ENCODE measurements around the gene SCN3A. TPM values are rescaled to one million over a fixed set of nuclear protein-coding genes. Genes with fewer than 3 reads are reported as not detected.

SCN3A gene
- polyA plus RNA-seq (ENCODE audit: insufficient read length): 0.45 TPM

GRCh38 chr2:165203689-165204559 lies at the start of gene SCN3A:
Gene SCN3A (minus strand): TSS chr2:165204050. CDS start chr2:165176394, 27,656 bp downstream.
- peak; percentile 35 for DNase-seq

GRCh38 chr2:165253178-165253577 lies 49.3 kb upstream of the SCN3A start:
- no peak for DNase-seq

GRCh38 chr2:165251366-165251765 lies 47.5 kb upstream of the SCN3A start:
- DNase-seq: no peak

GRCh38 chr2:165248238-165248637 lies 44.4 kb upstream of the SCN3A start:
- no peak for DNase-seq

- DNase-seq: no peak
Observed at GRCh38 chr2:165245081-165245793, 41.4 kb upstream of the SCN3A start.

- DNase-seq: no peak
Observed at GRCh38 chr2:165240916-165241315, 37.1 kb upstream of the SCN3A start.

- DNase-seq: no peak
Observed at GRCh38 chr2:165239856-165240515, 36.1 kb upstream of the SCN3A start.

GRCh38 chr2:165239230-165239629 lies 35.4 kb upstream of the SCN3A start, which contains the start of gene SCN2A:
Gene SCN2A (plus strand): TSS chr2:165239414. CDS start chr2:165295824, 56,410 bp downstream.
- DNase-seq: peak; percentile 4

- peak; percentile 24 for DNase-seq
Observed at GRCh38 chr2:165238295-165238694, 34.4 kb upstream of the SCN3A start.

- DNase-seq: no peak
Observed at GRCh38 chr2:165237056-165237455, 33.2 kb upstream of the SCN3A start.

GRCh38 chr2:165227571-165227970 lies 23.7 kb upstream of the SCN3A start:
- DNase-seq: no peak

GRCh38 chr2:165224941-165225340 lies 21.1 kb upstream of the SCN3A start:
- no peak for DNase-seq

- no peak for DNase-seq
Observed at GRCh38 chr2:165219481-165219880, 15.6 kb upstream of the SCN3A start.

- no peak for DNase-seq
Observed at GRCh38 chr2:165214093-165214492, 10.2 kb upstream of the SCN3A start.

- DNase-seq: no peak
Observed at GRCh38 chr2:165208094-165208493, 4.2 kb upstream of the SCN3A start.

GRCh38 chr2:165205865-165206264 lies 2.0 kb upstream of the SCN3A start:
- DNase-seq: no peak

GRCh38 chr2:165202239-165202638 lies 1.6 kb downstream of the SCN3A start:
- no peak for DNase-seq

- DNase-seq: no peak
Observed at GRCh38 chr2:165198181-165198580, 5.7 kb downstream of the SCN3A start.

GRCh38 chr2:165197346-165197745 lies 6.5 kb downstream of the SCN3A start:
- DNase-seq: no peak

- no peak for DNase-seq
Observed at GRCh38 chr2:165196411-165196810, 7.4 kb downstream of the SCN3A start.

GRCh38 chr2:165193178-165193777 lies 10.6 kb downstream of the SCN3A start:
- DNase-seq: no peak

GRCh38 chr2:165192729-165193128 lies 11.1 kb downstream of the SCN3A start:
- no peak for DNase-seq
